Activated CD4-positive, alpha-beta T cell treated with anti-CD3 and anti-CD28 coated beads, Interleukin-10, Interleukin-2, amounts not matched to agents 100 ng/mL and 50 ng/mL, durations not matched to agents 16 hours and 8 hours (primary cell): ENCODE data around the gene SIKE1.
"Not testable (repeated sequence)": the region's sequence is repeated elsewhere in the genome, so short reads cannot be mapped to it uniquely, and the experiment has no call there.

ENCODE experiments used
- DNase-seq: peaks from one replicate; pipeline ENCODE4 v3.0.0-alpha.2; 2020

The SIKE1 gene

DNA sequence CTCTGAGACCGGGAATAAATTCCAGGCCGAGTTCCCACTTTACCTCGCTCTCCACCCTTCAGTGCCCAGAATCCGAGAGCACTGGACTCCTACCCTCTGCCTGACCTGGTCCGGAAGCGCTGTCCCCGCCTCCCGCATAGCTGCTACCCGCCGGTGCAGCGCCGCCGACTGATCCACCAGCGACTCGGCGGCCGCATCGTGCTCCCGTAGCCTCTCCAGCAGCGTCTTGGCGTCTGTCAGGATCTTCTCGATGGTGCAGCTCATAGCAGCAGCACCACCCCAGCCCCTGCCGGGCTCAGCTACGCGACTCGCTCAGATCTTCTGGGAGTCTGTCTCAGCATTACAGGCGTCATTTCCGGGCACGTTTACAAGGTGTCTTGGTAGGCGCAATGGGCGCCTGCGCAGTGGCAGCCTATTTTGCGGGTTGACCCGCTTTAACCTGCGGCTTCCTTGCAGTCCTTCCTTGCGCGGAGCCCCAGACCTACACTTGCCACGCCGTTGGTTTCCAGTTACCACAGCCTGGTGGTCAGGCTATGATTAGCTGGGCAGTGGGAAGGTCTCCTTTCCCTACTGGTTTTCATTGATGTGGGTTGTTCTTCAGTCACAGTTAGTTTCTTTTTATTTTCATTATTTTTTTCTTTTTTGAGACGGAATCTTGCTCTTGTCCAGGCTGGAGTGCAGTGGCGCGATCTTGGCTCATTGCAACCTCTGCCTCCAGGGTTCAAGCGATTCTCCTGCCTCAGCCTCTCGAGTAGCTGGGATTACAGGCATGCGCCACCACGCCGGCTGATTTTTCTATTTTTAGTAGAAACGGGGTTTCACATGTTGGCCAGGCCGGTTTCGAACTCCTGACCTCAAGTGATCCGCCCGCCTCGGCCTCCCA lies at the start of gene SIKE1:
SIKE1 (minus strand) TSS at position 342 of the 883 bp plus-strand sequence; CDS start at position 264, 78 bp downstream.
- peak; percentile 97 for DNase-seq

GRCh38 chr1:114830075-114830474 lies 49.6 kb upstream of the SIKE1 start:
- not testable (repeated sequence) for DNase-seq

DNA sequence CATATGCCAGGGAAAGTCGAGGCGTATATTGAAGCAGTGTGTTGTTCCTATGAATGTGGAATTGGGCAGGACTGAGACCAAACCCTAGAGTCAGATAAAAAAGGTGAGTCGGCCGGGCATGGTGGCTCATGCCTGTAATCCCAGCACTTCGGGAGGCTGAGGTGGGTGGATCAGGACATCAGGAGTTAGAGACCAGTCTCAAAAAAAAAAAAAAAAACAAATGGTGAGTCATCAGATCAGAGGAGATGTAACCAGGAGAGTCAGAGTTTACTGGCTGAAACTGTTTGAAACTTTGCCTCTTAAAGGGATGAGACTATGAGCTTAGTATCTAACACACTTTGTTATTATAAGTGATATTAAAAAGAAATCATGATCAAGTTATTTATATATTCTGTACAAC lies 47.8 kb upstream of the SIKE1 start:
- DNase-seq = no peak

DNA sequence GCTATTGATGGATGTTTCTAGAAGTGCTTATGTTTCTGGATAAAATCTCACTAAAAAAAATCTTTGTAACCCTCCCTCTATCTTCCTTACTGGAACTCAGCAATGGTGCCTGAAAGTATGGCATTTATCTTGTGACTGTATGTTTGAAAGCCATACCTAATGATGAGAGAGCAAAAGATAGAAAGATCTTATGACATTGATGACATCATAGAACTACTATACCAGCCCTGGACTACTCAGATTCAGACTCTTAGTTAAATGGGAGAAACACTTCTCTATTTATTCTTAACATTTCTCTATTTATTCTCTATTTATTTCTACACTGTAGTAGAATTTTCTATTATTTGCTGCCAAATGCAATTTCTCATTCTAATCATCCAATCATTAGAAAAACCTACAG lies 41.5 kb upstream of the SIKE1 start:
- DNase-seq = no peak

GRCh38 chr1:114820392-114820791 lies 39.9 kb upstream of the SIKE1 start:
- DNase-seq = no peak

DNA sequence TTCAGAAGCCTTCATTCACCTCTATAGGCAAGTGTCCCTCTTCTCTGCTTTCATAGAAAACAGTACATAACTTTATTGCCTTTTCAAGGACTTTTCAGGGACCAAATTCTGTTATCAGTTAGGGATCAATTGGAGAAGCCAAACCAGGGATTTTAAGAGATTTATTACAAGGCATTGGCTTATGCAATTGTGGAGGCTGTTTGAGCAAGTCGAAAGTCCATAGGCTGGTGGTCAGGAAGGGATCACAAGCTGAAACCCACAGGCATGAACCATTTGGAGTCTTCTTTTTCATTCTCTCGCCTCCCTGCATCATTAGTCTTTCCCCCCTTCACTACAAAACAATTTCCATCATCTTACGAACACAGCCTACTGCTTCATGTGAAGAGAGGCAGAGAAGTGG lies 39.4 kb upstream of the SIKE1 start:
- DNase-seq = no peak

- not testable (repeated sequence) for DNase-seq
These were observed 24.0 kb upstream of the SIKE1 start for GRCh38 chr1:114804449-114804848.

GRCh38 chr1:114803001-114803400 lies 22.5 kb upstream of the SIKE1 start:
- DNase-seq = peak; percentile 15

GRCh38 chr1:114794038-114794437 lies 13.6 kb upstream of the SIKE1 start:
- no peak for DNase-seq

DNA sequence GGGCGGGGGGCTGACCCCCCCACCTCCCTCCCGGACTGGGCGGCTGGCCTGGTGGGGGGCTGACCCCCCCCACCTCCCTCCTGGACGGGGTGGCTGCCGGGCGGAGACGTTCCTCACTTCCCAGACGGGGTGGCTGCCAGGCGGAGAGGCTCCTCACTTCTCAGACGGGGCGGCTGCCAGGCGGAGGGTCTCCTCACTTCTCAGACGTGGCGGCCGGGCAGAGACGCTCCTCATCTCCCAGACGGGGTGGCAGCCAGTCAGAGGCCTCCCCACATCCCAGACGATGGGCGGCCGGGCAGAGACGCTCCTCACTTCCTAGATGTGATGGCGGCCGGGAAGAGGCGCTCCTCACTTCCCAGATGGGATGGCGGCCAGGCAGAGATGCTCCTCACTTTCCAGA lies 10.1 kb upstream of the SIKE1 start:
- not testable (repeated sequence) for DNase-seq

DNA sequence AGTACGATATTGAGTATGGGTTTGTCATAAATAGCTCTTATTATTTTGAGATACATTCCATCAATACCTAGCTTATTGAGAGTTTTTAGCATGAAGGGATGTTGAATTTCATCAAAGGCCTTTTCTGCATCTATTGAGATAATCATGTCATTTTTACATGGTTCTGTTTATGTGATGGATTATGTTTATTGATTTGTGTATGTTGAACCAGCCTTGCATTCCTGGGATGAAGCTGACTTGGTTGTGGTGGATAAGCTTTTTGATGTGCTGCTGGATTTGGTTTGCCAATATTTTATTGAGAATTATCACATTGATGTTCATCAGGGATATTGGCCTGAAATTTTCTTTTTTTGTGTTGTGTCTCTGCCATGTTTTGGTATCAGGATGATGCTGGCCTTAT lies 6.0 kb upstream of the SIKE1 start:
- not testable (repeated sequence) for DNase-seq

DNA sequence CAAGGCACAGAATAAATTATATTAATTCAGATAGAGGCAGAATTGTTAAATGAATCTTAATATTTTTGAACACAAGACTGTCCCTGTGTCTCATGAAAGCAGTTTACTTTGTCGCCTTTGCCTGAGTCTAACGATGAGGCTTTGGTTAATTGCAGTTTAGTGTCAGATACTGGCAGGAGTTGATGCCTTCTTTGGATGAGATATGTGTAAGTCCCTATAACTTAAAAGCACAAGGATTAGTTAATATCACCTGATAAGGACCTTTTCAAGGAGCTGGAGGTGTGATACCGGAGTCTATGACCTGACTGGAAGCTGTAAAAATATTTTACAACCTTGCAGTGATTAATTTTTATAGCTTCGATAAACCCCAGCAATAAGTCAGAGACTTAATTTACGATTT lies 2.0 kb upstream of the SIKE1 start:
- DNase-seq = no peak

DNA sequence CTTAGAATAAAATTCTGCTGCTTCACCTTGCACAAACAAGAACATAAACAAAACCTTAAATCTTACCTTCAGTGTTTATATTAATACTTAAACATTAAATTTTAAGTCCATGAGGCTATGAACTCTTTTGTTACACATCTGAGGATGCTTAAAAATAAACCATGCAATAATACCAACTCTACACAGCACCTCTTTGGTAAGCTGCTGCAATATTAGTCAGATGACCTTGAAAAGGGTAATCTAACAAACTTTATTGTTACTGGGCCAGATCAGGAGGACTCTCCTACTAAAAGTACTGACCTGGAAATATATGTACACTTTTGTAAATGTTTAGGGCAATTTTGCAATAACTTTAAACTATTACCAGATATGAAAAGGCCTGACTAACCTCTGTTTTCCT lies 763 bp downstream of the SIKE1 start:
- no peak for DNase-seq

- DNase-seq = not testable (repeated sequence)
These were observed 3.8 kb downstream of the SIKE1 start for GRCh38 chr1:114776726-114777125.

DNA sequence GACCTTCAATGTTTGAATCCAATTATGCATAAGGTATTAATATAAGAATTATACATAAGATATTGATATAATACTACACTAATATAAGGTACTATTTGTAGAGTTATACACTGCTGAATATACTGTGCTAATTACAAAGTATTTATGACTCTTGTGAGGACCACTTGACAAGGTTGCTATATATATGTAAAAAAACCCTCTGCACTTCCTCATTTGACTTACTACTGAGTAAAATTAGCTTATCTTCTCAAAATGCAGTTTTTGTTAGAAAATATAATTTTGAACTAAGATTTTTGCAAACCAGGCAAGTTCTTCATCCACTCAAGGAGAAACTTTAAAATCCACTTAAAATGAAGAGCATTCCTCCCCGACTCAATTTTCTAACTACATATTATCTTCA lies 8.5 kb downstream of the SIKE1 start:
- no peak for DNase-seq

DNA sequence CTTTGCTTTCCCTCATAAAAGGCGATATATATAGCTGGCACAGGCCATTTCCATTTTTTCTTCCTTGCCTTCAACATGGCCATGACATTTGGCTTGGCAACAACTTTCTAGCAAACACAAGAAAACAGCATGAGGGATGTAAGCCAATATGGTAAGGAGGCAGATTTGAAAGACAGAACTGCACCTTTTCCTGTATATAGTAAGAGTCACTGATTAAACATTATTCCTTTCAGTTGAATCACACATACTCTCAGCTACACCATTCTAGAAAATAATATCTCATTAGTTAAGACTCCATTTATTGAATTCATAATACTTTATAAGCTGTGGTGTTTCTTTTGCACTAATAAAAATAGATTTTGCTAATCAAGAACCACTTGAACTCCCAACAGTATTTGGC lies 9.5 kb downstream of the SIKE1 start:
- no peak for DNase-seq

GRCh38 chr1:114764689-114765088 lies 15.8 kb downstream of the SIKE1 start:
- DNase-seq = no peak

- DNase-seq = no peak
These were observed 22.1 kb downstream of the SIKE1 start for GRCh38 chr1:114758256-114758832.

- DNase-seq = peak; percentile 98
These were observed 22.8 kb downstream of the SIKE1 start, which contains the start of gene CSDE1 for GRCh38 chr1:114757455-114758255. Gene CSDE1, minus strand, starts transcription at chr1:114757984. Its CDS starts 18,094 bp downstream, at chr1:114739890.

DNA sequence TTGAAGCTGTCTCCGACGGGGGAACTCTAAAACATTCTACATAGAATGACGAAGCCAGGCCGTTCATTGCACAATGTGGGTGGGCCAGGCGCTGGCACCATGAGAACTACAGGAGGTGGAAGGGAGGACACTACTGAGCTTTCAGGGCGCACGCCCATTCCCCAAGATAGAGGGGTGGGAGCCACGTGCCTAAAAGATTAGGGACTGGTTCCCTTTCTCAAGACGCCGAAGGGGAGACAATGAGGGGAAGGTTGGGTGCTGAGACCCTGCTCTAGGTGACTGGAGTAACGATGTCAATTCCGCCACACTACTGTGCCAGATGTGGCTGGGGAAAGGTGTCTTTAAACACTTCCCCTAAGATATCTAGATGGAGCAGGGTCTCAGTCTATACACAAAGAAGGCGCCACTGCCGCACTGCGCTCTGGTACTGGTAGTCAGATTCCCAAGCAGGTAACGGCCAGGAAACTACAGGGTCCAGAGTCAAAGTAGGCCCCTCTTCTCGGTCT lies 23.5 kb downstream of the SIKE1 start:
- peak; percentile 22 for DNase-seq

- peak; percentile 45 for DNase-seq
These were observed 24.2 kb downstream of the SIKE1 start for GRCh38 chr1:114756009-114756892.
